Gastrocnemius medialis (tissue), 4 donors: Measurements from ENCODE around the gene PICALM.

Experiments
- POLR2A ChIP-seq, 2 donors: fragments of 450-650 bp; IDR thresholded peaks; one replicate each; pipeline ENCODE4 v1.6.1; 2017; ENCODE audit warnings: antibody characterized with exemption in 2 of 2, mild to moderate bottlenecking in 2 of 2, moderate library complexity in 2 of 2
- TF ChIP-seq, protein P1 (sequence below), 5 experiments: fragments of 450-650 bp in 3 of 5; fragments of 200-600 bp in 2 of 5; sonication (generic) in 2 of 5; IDR thresholded peaks in 4 of 5; conservative IDR thresholded peaks in 1 of 5; 1 replicate in 4 of 5; 2 replicates in 1 of 5; pipeline ENCODE4 v1.5.1; 2016 to 2019; ENCODE audit warnings: antibody characterized with exemption in 5 of 5, mild to moderate bottlenecking in 3 of 5, moderate library complexity in 3 of 5

- no peak for TF ChIP-seq POLR2A (IDR thresholded peaks at IDR 0.05)
- TF ChIP-seq, protein P1, sequence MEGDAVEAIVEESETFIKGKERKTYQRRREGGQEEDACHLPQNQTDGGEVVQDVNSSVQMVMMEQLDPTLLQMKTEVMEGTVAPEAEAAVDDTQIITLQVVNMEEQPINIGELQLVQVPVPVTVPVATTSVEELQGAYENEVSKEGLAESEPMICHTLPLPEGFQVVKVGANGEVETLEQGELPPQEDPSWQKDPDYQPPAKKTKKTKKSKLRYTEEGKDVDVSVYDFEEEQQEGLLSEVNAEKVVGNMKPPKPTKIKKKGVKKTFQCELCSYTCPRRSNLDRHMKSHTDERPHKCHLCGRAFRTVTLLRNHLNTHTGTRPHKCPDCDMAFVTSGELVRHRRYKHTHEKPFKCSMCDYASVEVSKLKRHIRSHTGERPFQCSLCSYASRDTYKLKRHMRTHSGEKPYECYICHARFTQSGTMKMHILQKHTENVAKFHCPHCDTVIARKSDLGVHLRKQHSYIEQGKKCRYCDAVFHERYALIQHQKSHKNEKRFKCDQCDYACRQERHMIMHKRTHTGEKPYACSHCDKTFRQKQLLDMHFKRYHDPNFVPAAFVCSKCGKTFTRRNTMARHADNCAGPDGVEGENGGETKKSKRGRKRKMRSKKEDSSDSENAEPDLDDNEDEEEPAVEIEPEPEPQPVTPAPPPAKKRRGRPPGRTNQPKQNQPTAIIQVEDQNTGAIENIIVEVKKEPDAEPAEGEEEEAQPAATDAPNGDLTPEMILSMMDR (IDR thresholded peaks at IDR 0.05 in 4 of 5, conservative IDR thresholded peaks at IDR 0.05 in 1 of 5): no peak
Observed at GRCh38 chr11:86016451-86016850, 52.4 kb downstream of the PICALM start.
